NB4 (cell line): Measurements from ENCODE around the gene TCERG1L.

Source experiments
- DNase-seq: peaks from one replicate; pipeline ENCODE4 v3.0.0; 2010; ENCODE audit warnings: low read depth
- H3K4me3 ChIP-seq: one replicate; pipeline ENCODE4 v1.5.1; 2011; ENCODE audit warnings: mild to moderate bottlenecking, low read depth, low read length, moderate library complexity
- CTCF ChIP-seq: IDR thresholded peaks from one replicate; pipeline ENCODE4 v1.5.1; 2012; ENCODE audit warnings: low read depth, low read length
- MAX ChIP-seq: IDR thresholded peaks from 2 replicates; pipeline ENCODE4 v1.6.1; 2011; ENCODE audit warnings: low read depth, low read length
- MYC ChIP-seq: IDR thresholded peaks from 2 replicates; pipeline ENCODE4 v1.6.1; 2011; ENCODE audit warnings: low read depth, low read length
- POLR2A ChIP-seq: IDR thresholded peaks from 2 replicates; pipeline ENCODE4 v1.6.1; 2011; ENCODE audit warnings: mild to moderate bottlenecking; ENCODE audit not compliant: insufficient read length; ENCODE audit errors: extremely low read depth

Gene TCERG1L

GRCh38 chr10:131246775-131247174, 64.7 kb downstream of the TCERG1L start:
- DNase-seq, result no peak
- no peak overlapping the region for H3K4me3 ChIP-seq
- TF ChIP-seq MAX, result no peak
- no peak for TF ChIP-seq CTCF
- no peak for TF ChIP-seq POLR2A
- TF ChIP-seq MYC, result no peak

GRCh38 chr10:131246089-131246488, 65.4 kb downstream of the TCERG1L start:
- no peak for DNase-seq
- TF ChIP-seq MYC, result no peak
- H3K4me3 ChIP-seq, result no peak overlapping the region

GRCh38 chr10:131245475-131246059, 66.0 kb downstream of the TCERG1L start:
- TF ChIP-seq MYC (no peak), POLR2A (no peak), MAX (no peak), CTCF (no peak)
- H3K4me3 ChIP-seq, result no peak overlapping the region
- peak; percentile 20 for DNase-seq

- TF ChIP-seq POLR2A, result no peak
- TF ChIP-seq CTCF, result no peak
- TF ChIP-seq MAX, result no peak
- no peak for TF ChIP-seq MYC
- no peak for DNase-seq
- no peak overlapping the region for H3K4me3 ChIP-seq
Observed at GRCh38 chr10:131244836-131245235, 66.7 kb downstream of the TCERG1L start.

- H3K4me3 ChIP-seq, result no peak overlapping the region
- no peak for DNase-seq
- TF ChIP-seq POLR2A (no peak), MAX (no peak), CTCF (no peak), MYC (no peak)
Observed at GRCh38 chr10:131243076-131243475, 68.4 kb downstream of the TCERG1L start.

- peak; percentile 17 for DNase-seq
Observed at GRCh38 chr10:131242007-131242406, 69.5 kb downstream of the TCERG1L start.

More at GRCh38 chr10:131242007-131242406, 69.5 kb downstream of the TCERG1L start:
- no peak for TF ChIP-seq MAX
- TF ChIP-seq CTCF, result peak; percentile 45
- no peak overlapping the region for H3K4me3 ChIP-seq
